ENCODE measurements around the gene DTD2. TPM values are rescaled to one million over a fixed set of nuclear protein-coding genes. Genes with fewer than 3 reads are reported as not detected.

The DTD2 gene
- total RNA-seq, 1 donor from 2014 or later = 22.3 TPM

- intact Hi-C loops (cut with DNase I) = no loop called here
- DNase-seq (ENCODE audit: low spot score) (no peak), ATAC-seq (no peak)
These were observed 43.0 kb downstream of the DTD2 start for GRCh38 chr14:31414190-31414833.

GRCh38 chr14:31411218-31411727, 46.0 kb downstream of the DTD2 start:
- ATAC-seq (peak; percentile 30), DNase-seq (ENCODE audit: low spot score) (no peak)
- intact Hi-C loops (cut with DNase I) = no loop called here

GRCh38 chr14:31410048-31410650, 47.2 kb downstream of the DTD2 start:
- no peak for ATAC-seq
- intact Hi-C loops (cut with DNase I) = no loop called here
- no peak for DNase-seq (ENCODE audit: low spot score)

- DNase-seq (ENCODE audit: low spot score) = no peak
- intact Hi-C loops (cut with DNase I) = no loop called here
- no peak for ATAC-seq
These were observed 48.9 kb downstream of the DTD2 start for GRCh38 chr14:31408421-31408820.

- intact Hi-C loops (cut with DNase I) = no loop called here
- DNase-seq (ENCODE audit: low spot score) (no peak), ATAC-seq (no peak)
These were observed 51.6 kb downstream of the DTD2 start for GRCh38 chr14:31405599-31406232.

GRCh38 chr14:31405106-31405505, 52.2 kb downstream of the DTD2 start:
- ATAC-seq (no peak), DNase-seq (ENCODE audit: low spot score) (no peak)
- intact Hi-C loops (cut with DNase I) = no loop called here

GRCh38 chr14:31403707-31404106, 53.6 kb downstream of the DTD2 start:
- no peak for ATAC-seq
- intact Hi-C loops (cut with DNase I) = no loop called here
- no peak for DNase-seq (ENCODE audit: low spot score)

GRCh38 chr14:31402764-31403439, 54.4 kb downstream of the DTD2 start:
- intact Hi-C loops (cut with DNase I) = no loop called here
- no peak for ATAC-seq
- no peak for DNase-seq (ENCODE audit: low spot score)

GRCh38 chr14:31401369-31401932, 55.9 kb downstream of the DTD2 start:
- intact Hi-C loops (cut with DNase I) = no loop called here
- DNase-seq (ENCODE audit: low spot score) (no peak), ATAC-seq (no peak)

- no peak for ATAC-seq
- no peak for DNase-seq (ENCODE audit: low spot score)
- intact Hi-C loops (cut with DNase I) = no loop called here
These were observed 57.2 kb downstream of the DTD2 start for GRCh38 chr14:31400031-31400638.

Other genes with a start within 250 kb of the DTD2 start
- gene HECTD1, start 249.7 kb downstream of the DTD2 start, total RNA-seq = 193 TPM
- 65.1 TPM for gene HEATR5A, start 37.0 kb downstream of the DTD2 start, total RNA-seq
- not detected for gene GPR33, start 30.5 kb upstream of the DTD2 start, total RNA-seq
- 18.7 TPM for gene NUBPL, start 103.9 kb upstream of the DTD2 start, total RNA-seq

Measured in sciatic nerve (tissue), 2 donors.